AG09319 (cell line): ENCODE results near the gene WDR27.

Experiments used
- DNase-seq: peaks from one replicate; pipeline ENCODE4 v3.0.0-alpha.2; 2010; ENCODE audit warnings: low read depth; ENCODE audit errors: extremely low read depth
- CTCF ChIP-seq: IDR thresholded peaks from 2 replicates; pipeline ENCODE4 v1.5.1; 2011; ENCODE audit warnings: low read depth, mild to moderate bottlenecking, inconsistent platforms, low read length, moderate library complexity

Gene WDR27

GRCh38 chr6:169575821-169576220, 126.0 kb downstream of the WDR27 start:
- no peak for DNase-seq
- no peak for TF ChIP-seq CTCF

- no peak for DNase-seq
Observed at GRCh38 chr6:169575365-169575764, 126.5 kb downstream of the WDR27 start.

GRCh38 chr6:169574420-169574819, 127.4 kb downstream of the WDR27 start:
- no peak for TF ChIP-seq CTCF
- no peak for DNase-seq

More at GRCh38 chr6:169575365-169575764, 126.5 kb downstream of the WDR27 start:
- TF ChIP-seq CTCF, result no peak

- TF ChIP-seq CTCF, result no peak
- no peak for DNase-seq
Observed at GRCh38 chr6:169573883-169574282, 127.9 kb downstream of the WDR27 start.

- DNase-seq, result no peak
- no peak for TF ChIP-seq CTCF
Observed at GRCh38 chr6:169571123-169571962, 130.5 kb downstream of the WDR27 start.

- no peak for DNase-seq
Observed at GRCh38 chr6:169568314-169569087, 133.3 kb downstream of the WDR27 start.

More at GRCh38 chr6:169568314-169569087, 133.3 kb downstream of the WDR27 start:
- no peak for TF ChIP-seq CTCF
